Measurements from ENCODE around the gene TCF12.

GRCh38 chr15:57133127-57133968, 214.9 kb downstream of the TCF12 start:
- TF ChIP-seq CTCF (optimal IDR thresholded peaks at IDR 0.05 in 1 of 3, IDR thresholded peaks at IDR 0.05 in 1 of 3, conservative IDR thresholded peaks at IDR 0.05 in 1 of 3; ENCODE audit: extremely low read depth in 1 of 3, insufficient read depth in 2 of 3, low read length in 3 of 3) (no peak), EZH2 (IDR thresholded peaks at IDR 0.05; ENCODE audit: low read length) (no peak)

Measured in keratinocyte (primary cell).